Pancreas (tissue), 10 donors: ENCODE data around the gene NEB. TPM values are rescaled to one million over a fixed set of nuclear protein-coding genes. Genes with fewer than 3 reads are reported as not detected.

Experiments used
- ATAC-seq, 4 donors: fragments of 200-7000 bp; cut with Tn5 transposase; one replicate each; pipeline versions ENCODE4 v1.8.0 to v1.9.1; 2020; ENCODE audit warnings: mild to moderate bottlenecking in 4 of 4, moderate library complexity in 4 of 4
- DNase-seq, 6 donors: peaks; one replicate each; pipeline ENCODE4 v3.0.0-alpha.2; 2020
- FAIRE-seq: peaks from 2 replicates; lab custom pipeline; 2012; peaks lifted over from hg19 to GRCh38; lab: Jason Lieb, UNC
- H3K27ac ChIP-seq, 4 donors: fragments of 200-600 bp; sonication (generic); 1 replicate in 3 of 4; 2 replicates in 1 of 4; pipeline versions ENCODE4 v1.5.0 to v1.8.0; 2020
- H3K27me3 ChIP-seq, 4 donors: fragments of 200-600 bp; one replicate each; pipeline ENCODE4 v1.8.0; 2021
- H3K36me3 ChIP-seq, 3 donors: fragments of 200-600 bp; sonication (generic) in 1 of 3; one replicate each; pipeline versions ENCODE4 v1.5.0 to v1.8.0; 2020 to 2021
- H3K4me1 ChIP-seq, 3 donors: fragments of 200-600 bp; one replicate each; pipeline ENCODE4 v1.8.0; 2021
- H3K4me3 ChIP-seq, 4 donors: fragments of 200-600 bp; sonication (generic) in 2 of 4; one replicate each; pipeline versions ENCODE4 v1.5.0 to v1.8.0; 2020 to 2021
- H3K9me3 ChIP-seq, 4 donors: fragments of 200-600 bp; one replicate each; pipeline ENCODE4 v1.8.0; 2021
- CTCF ChIP-seq, 4 donors: fragments of 200-600 bp; sonication (generic) in 3 of 4; IDR thresholded peaks; one replicate each; pipeline versions ENCODE4 v1.5.0 to v1.8.0; 2021; ENCODE audit warnings: antibody characterized with exemption in 4 of 4
- WGBS, 2 donors: extraction: QIAGEN DNeasy Blood & Tissue Kit; methylation state at CpG; one replicate each; pipeline ENCODE4 v1.1.7; 2013; 5-methylcytosine and 5-hydroxymethylcytosine counted together
- intact Hi-C, 3 donors: fragments of 100-400 bp; cut with DNase I; formaldehyde crosslinking; loops; one replicate each; pipeline versions ENCODE4 v1.11.1 to v1.14.2; 2022
- polyA plus RNA-seq, 2 donors: library from polyadenylated mRNA; stranded (reverse); fragments of 200-250 nt; gene quantifications; one replicate each; pipeline ENCODE4 v1.2.3, GENCODE V29; 2013
- total RNA-seq, 6 donors: library from RNA; stranded (reverse); fragmentation: NEBNext Ultra II Directional in 4 of 6; extraction: Animal tissue kit (Norgen Biotek cat#: 25700) in 4 of 6; gene quantifications; one replicate each; pipeline versions ENCODE4 v1.2.1 to v1.2.4, GENCODE V29; 2021 to 2023
- donor health status: healthy with polysubstance abuse.
- donor health status: DM: no; HTN: no; CAD: no; lungs with moderate emphysema.
- donor health status: DM: no; HTN: no; CAD: no.
- donor health status: control.
- donor health status: control.
- donor health status: Bipolar disorder and iron deficiency.
- donor health status: DM: yes; HTN: yes; CAD: no.
- donor health status: DM: no; HTN: no; CAD: no.
- donor health status: DM: no; HTN: no; CAD: no.
- donor health status: DM: yes; HTN: yes; CAD: no.

Gene NEB
- total and polyA plus RNA-seq, 8 donors = 0.58 to 2.5 (median 0.80) TPM

DNA sequence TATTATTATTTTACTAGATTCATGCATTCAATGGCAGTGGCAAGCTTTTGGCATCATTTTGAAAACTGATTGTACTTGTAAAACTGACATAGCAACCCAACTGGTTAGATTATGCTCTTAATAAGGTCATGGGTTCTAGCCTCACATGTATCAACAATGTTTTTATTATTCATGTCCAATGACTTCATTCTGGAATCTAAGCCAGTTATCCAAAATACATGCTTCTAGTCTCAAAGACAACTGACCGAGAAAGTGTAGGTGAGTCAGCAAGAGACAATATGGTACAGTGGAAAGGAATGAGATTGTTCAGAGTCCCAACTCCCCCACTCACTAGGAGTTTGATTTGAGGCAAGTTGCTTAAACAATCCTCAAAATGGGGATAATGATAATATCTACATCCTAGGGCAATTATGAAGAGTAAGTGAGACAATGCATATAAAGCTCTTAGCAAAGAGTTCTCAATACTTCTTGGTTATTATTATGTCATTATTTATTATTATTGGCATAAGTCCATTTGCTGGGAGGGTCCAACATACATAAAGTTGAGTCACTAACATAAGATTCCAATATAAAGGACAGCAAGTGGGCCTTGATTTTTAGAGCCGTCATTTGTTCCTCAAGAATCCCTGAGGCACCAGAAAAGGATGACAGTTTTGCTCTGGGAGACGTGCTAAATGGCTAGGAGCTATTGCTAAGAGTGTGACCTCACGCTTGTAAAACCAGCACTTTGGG is 99.4 kb downstream of the NEB start:
- Histone ChIP-seq H3K9me3 (no peaks in the 10 kb centered on the region), H3K4me1 (peaks cover 0 to 3% (median 0%) of the 10 kb centered on the region in 3 donors), H3K36me3 (no peaks in the 10 kb centered on the region), H3K27me3 (no peaks in the 10 kb centered on the region), H3K4me3 (no peak overlapping the region), H3K27ac (no peak overlapping the region)
- no peak for TF ChIP-seq CTCF (IDR thresholded peaks at IDR 0.05)
- WGBS, 2 donors = 96% methylated on average over 4 of the region's 4 CpGs
- FAIRE-seq (no peak), DNase-seq (no peak), ATAC-seq (no peak)
- intact Hi-C loops = no loop called here

DNA sequence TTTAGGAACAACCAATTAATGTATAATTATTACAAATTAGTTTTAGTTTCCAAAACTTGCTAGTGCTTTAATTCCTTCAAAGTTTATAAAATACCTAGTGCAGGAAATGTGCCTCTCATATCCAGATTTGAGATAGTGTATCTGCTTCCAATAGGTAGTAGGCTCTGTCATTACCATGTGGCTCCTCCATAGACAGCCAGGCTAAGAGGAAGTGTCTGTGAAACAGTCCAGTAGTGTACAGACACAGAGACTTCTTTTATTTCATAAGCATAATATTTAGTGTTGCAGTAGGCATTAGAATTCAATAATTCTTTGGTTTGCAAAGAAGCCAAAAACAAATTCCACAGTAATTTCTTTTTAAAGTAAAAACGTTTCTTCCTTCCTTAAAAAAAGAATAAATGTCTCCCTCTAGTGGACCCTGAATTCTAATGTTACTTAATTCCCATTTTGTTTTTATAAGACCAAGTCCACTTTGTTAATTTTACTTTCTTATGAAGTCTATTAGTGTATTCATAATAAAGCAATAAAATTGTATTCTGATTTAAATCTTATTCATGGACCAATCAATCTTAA is 101.2 kb downstream of the NEB start:
- Histone ChIP-seq H3K36me3 (no peaks in the 10 kb centered on the region), H3K4me3 (no peak overlapping the region), H3K4me1 (no peaks in the 10 kb centered on the region), H3K27me3 (no peaks in the 10 kb centered on the region), H3K9me3 (no peaks in the 10 kb centered on the region), H3K27ac (no peak overlapping the region)
- TF ChIP-seq CTCF (IDR thresholded peaks at IDR 0.05) = no peak
- peak; percentile 49 for FAIRE-seq
- intact Hi-C loops = no loop called here
- 41 to 43% methylated on average over 1 of the region's 1 CpG for WGBS, 2 donors
- DNase-seq = no peak
- no peak for ATAC-seq

DNA sequence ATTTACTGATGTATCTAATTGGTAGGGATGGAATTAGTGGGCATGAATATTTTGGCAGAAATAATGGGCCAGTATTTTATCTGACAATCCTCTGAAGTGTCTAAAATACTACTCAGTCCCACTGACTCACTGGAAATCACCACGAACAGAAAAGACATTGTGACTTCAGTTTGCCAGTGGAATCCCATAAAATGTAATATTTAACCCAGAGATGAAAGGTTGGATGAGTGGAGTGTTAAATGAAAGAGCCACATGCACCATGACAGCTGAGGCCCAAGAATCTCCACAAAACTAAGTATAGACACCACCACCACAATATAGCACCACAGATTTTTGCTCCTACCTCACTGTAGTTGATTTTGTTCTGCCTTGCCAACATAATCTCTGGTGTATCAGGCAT is 103.9 kb downstream of the NEB start:
- Histone ChIP-seq H3K36me3 (no peaks in the 10 kb centered on the region), H3K27ac (no peak overlapping the region), H3K4me3 (no peak overlapping the region), H3K9me3 (no peaks in the 10 kb centered on the region), H3K27me3 (no peaks in the 10 kb centered on the region), H3K4me1 (no peaks in the 10 kb centered on the region)
- intact Hi-C loops = no loop called here
- no peak for FAIRE-seq
- WGBS, 2 donors = 28 to 41% methylated on average over 1 of the region's 1 CpG
- ATAC-seq = no peak
- no peak for TF ChIP-seq CTCF (IDR thresholded peaks at IDR 0.05)
- DNase-seq = no peak

DNA sequence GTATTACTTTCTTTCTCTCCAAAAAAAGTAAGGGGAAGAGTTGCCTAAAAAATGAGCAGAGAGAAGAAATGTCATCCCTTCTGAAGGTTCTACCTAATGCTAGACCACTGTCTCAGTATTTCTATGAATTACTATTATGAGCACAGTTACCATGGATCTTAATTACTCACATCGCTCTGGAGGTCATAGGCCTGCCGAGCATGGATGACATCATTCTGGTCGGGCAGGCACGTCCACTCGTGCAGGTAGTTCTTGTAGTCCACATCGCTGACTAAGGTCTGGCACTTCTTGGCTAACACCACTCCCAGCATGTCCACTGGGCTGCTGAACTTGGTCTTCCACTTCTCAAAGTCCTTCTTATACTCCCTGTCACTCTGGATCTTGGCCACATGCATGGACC is 106.9 kb downstream of the NEB start:
- 80 to 84% methylated on average over 6 of the region's 6 CpGs for WGBS, 2 donors
- Histone ChIP-seq H3K36me3 (no peaks in the 10 kb centered on the region), H3K27me3 (no peaks in the 10 kb centered on the region), H3K4me1 (no peaks in the 10 kb centered on the region), H3K9me3 (no peaks in the 10 kb centered on the region), H3K27ac (no peak overlapping the region), H3K4me3 (no peak overlapping the region)
- DNase-seq (no peak), FAIRE-seq (no peak), ATAC-seq (no peak)
- TF ChIP-seq CTCF (IDR thresholded peaks at IDR 0.05) = no peak
- intact Hi-C loops = no loop called here

DNA sequence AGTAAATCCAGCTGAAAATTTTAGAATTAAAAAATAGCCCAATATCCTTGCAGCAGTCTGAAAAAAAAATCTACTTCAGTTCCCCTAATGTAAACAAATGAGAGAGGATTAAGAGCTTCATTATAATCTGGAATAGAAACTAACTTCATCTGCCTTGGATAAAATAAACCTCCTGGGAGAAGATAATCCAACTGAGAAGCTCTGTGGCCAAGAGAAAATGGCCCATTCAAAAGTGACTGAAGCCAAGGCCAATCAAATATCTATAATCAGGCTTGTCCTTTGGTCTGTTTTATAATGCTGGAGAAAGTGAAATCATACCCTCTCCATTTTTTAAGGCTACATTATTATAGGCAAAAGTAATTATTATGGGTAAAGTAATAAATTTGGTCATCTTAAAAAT is 110.0 kb downstream of the NEB start:
- Histone ChIP-seq H3K27ac (no peak overlapping the region), H3K27me3 (no peaks in the 10 kb centered on the region), H3K4me3 (no peak overlapping the region), H3K9me3 (no peaks in the 10 kb centered on the region), H3K36me3 (no peaks in the 10 kb centered on the region), H3K4me1 (no peaks in the 10 kb centered on the region)
- intact Hi-C loops = no loop called here
- DNase-seq = no peak
- ATAC-seq = no peak
- no peak for FAIRE-seq
- no peak for TF ChIP-seq CTCF (IDR thresholded peaks at IDR 0.05)
